Liver (tissue), 2 donors: ENCODE data around the gene SNX9.

Experiments
- TF ChIP-seq, protein P1 (sequence below): IDR thresholded peaks from 2 replicates; pipeline ENCODE4 v1.6.1; 2016; ENCODE audit warnings: antibody characterized with exemption
- TF ChIP-seq, protein P2 (sequence below): fragments of 150-350 bp; IDR thresholded peaks from 2 replicates; pipeline ENCODE4 v1.5.1; 2017; ENCODE audit warnings: improper control_type of control experiment, low read depth, low read length; ENCODE audit not compliant: missing input control
- TF ChIP-seq, protein P3 (sequence below): IDR thresholded peaks from 2 replicates; pipeline ENCODE4 v1.6.1; 2016; ENCODE audit warnings: antibody characterized with exemption, mild to moderate bottlenecking
- donor health status: healthy.

DNA sequence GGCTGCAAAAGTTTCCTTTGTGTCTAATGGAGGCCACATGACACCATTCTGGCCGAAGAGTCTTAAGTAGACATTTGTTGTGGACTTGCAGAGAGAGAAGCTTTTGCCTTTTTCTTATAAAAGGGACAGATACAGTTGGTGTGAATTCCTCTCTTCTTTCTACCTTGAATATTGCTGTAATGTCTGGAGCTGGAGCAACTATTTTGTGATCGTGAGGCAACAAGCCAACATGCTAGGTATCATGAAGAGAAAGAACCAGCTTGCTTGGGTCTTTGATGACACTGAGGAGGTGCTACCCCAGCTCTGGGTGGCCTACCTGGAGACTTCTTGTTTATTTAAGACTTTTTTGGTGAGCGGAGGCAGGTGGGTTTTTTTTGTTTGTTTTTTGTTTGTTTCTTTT lies 142.3 kb downstream of the SNX9 start:
- TF ChIP-seq, protein P1, sequence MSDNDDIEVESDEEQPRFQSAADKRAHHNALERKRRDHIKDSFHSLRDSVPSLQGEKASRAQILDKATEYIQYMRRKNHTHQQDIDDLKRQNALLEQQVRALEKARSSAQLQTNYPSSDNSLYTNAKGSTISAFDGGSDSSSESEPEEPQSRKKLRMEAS, result no peak
- TF ChIP-seq, protein P2, sequence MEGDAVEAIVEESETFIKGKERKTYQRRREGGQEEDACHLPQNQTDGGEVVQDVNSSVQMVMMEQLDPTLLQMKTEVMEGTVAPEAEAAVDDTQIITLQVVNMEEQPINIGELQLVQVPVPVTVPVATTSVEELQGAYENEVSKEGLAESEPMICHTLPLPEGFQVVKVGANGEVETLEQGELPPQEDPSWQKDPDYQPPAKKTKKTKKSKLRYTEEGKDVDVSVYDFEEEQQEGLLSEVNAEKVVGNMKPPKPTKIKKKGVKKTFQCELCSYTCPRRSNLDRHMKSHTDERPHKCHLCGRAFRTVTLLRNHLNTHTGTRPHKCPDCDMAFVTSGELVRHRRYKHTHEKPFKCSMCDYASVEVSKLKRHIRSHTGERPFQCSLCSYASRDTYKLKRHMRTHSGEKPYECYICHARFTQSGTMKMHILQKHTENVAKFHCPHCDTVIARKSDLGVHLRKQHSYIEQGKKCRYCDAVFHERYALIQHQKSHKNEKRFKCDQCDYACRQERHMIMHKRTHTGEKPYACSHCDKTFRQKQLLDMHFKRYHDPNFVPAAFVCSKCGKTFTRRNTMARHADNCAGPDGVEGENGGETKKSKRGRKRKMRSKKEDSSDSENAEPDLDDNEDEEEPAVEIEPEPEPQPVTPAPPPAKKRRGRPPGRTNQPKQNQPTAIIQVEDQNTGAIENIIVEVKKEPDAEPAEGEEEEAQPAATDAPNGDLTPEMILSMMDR, result no peak
- TF ChIP-seq, protein P3, sequence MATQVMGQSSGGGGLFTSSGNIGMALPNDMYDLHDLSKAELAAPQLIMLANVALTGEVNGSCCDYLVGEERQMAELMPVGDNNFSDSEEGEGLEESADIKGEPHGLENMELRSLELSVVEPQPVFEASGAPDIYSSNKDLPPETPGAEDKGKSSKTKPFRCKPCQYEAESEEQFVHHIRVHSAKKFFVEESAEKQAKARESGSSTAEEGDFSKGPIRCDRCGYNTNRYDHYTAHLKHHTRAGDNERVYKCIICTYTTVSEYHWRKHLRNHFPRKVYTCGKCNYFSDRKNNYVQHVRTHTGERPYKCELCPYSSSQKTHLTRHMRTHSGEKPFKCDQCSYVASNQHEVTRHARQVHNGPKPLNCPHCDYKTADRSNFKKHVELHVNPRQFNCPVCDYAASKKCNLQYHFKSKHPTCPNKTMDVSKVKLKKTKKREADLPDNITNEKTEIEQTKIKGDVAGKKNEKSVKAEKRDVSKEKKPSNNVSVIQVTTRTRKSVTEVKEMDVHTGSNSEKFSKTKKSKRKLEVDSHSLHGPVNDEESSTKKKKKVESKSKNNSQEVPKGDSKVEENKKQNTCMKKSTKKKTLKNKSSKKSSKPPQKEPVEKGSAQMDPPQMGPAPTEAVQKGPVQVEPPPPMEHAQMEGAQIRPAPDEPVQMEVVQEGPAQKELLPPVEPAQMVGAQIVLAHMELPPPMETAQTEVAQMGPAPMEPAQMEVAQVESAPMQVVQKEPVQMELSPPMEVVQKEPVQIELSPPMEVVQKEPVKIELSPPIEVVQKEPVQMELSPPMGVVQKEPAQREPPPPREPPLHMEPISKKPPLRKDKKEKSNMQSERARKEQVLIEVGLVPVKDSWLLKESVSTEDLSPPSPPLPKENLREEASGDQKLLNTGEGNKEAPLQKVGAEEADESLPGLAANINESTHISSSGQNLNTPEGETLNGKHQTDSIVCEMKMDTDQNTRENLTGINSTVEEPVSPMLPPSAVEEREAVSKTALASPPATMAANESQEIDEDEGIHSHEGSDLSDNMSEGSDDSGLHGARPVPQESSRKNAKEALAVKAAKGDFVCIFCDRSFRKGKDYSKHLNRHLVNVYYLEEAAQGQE, result no peak
